ENCODE results near the gene RANBP1. TPM values are rescaled to one million over a fixed set of nuclear protein-coding genes. Genes with fewer than 3 reads are reported as not detected.
A peak's percentile ranks its signal among the peaks of the same experiment; 100 is the strongest.

Gene RANBP1
- total and polyA plus RNA-seq, 9 of the 15 experiments (the other 6 are each of a cell fraction or from before 2014, with no cell fraction given), result 162 to 2,891 (median 1,289) TPM

DNA sequence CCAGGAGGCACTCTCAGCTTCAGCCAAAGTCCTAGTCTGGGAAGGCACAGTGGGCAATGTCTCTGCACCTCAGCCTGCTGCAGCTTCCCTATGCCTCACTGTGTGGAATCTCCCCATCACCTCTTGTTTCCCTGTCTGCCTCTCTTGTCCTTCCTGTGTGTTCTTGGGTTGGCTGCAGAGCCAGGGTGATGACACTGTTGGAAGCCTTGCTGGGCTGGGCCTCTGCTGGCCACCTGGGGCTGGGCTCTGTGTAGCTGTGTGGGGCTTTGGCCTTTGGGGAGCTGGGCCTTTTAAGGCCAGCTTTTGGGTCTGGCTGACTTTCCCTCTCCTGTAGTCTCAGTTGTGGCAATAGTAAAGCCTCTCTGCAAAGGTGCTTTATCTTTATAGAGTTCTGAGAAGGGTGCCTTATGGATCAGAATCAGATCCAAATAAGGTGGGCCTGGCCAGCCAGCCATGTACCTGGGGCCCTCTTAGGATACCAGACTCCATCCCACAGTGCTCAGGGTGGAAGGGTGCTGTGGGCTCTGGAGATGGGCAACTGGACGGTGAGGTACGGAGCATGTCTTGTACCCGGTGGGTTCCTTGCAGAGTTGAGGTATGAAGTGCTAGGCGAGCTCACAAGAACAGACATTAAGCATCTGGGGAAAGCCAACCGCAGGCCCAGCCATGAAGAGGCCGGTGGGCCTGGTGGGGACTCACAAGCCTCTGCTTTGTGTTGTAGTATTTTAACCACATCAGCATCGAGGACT lies 10.3 kb upstream of the RANBP1 start (continued):
- TF ChIP-seq PCBP2 (IDR thresholded peaks at IDR 0.05; ENCODE audit: low read depth, low read length, poor library complexity, severe bottlenecking) (no peak), STAT5A (IDR thresholded peaks at IDR 0.05; ENCODE audit: borderline replicate concordance, low read length) (no peak), RBBP5 (IDR thresholded peaks at IDR 0.05; ENCODE audit: borderline replicate concordance, insufficient read depth, low read length, poor library complexity, severe bottlenecking) (no peak), LARP7 (IDR thresholded peaks at IDR 0.05) (no peak), ZNF717 (CRISPR knock-in tag; IDR thresholded peaks at IDR 0.05) (no peak), ZNF133 (CRISPR knock-in tag; IDR thresholded peaks at IDR 0.05) (peak; percentile 80; the same call in 1 of the 2 replicates), TSC22D4 (tag; IDR thresholded peaks at IDR 0.05) (no peak), CHD4 (IDR thresholded peaks at IDR 0.05; ENCODE audit: insufficient read depth, insufficient replicate concordance, low read depth, low read length, poor library complexity, severe bottlenecking) (no peak), ZNF239 (CRISPR knock-in tag; IDR thresholded peaks at IDR 0.05) (no peak), RNF2 (IDR thresholded peaks at IDR 0.05) (no peak), WHSC1 (IDR thresholded peaks at IDR 0.05; ENCODE audit: low read length) (peak; percentile 91), TCF7L2 (IDR thresholded peaks at IDR 0.05; ENCODE audit: low read depth, low read length) (no peak), EP300 (IDR thresholded peaks at IDR 0.05; ENCODE audit: low read length) (no peak), ZNF140 (CRISPR knock-in tag; IDR thresholded peaks at IDR 0.05) (no peak), ZNF561 (CRISPR knock-in tag; conservative IDR thresholded peaks at IDR 0.05) (0 out of 2 replicates have a peak, but pooled peaks have one; percentile 36), PTTG1 (tag; IDR thresholded peaks at IDR 0.05; ENCODE audit: low read depth) (no peak), ZEB2 (IDR thresholded peaks at IDR 0.05) (no peak), MEF2D (tag; conservative IDR thresholded peaks at IDR 0.05; ENCODE audit: low read depth) (no peak), MLX (CRISPR knock-in tag; conservative IDR thresholded peaks at IDR 0.05) (peak in 1 of 2 experiments; percentile 65; a peak in 1 of 4 replicates), NCOA6 (IDR thresholded peaks at IDR 0.05) (no peak), PREB (CRISPR knock-in tag; IDR thresholded peaks at IDR 0.05) (no peak), TRIM25 (IDR thresholded peaks at IDR 0.05; ENCODE audit: borderline replicate concordance) (no peak)
- TF ChIP-seq, protein P1, sequence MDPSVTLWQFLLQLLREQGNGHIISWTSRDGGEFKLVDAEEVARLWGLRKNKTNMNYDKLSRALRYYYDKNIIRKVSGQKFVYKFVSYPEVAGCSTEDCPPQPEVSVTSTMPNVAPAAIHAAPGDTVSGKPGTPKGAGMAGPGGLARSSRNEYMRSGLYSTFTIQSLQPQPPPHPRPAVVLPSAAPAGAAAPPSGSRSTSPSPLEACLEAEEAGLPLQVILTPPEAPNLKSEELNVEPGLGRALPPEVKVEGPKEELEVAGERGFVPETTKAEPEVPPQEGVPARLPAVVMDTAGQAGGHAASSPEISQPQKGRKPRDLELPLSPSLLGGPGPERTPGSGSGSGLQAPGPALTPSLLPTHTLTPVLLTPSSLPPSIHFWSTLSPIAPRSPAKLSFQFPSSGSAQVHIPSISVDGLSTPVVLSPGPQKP (CRISPR knock-in tag; IDR thresholded peaks at IDR 0.05), result no peak
- TF ChIP-seq, protein P2, sequence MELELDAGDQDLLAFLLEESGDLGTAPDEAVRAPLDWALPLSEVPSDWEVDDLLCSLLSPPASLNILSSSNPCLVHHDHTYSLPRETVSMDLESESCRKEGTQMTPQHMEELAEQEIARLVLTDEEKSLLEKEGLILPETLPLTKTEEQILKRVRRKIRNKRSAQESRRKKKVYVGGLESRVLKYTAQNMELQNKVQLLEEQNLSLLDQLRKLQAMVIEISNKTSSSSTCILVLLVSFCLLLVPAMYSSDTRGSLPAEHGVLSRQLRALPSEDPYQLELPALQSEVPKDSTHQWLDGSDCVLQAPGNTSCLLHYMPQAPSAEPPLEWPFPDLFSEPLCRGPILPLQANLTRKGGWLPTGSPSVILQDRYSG (tag; conservative IDR thresholded peaks at IDR 0.05; ENCODE audit: low read depth), result no peak

All from K562 (cell line).